Islet of Langerhans (tissue), 1 donor: Measurements from ENCODE around the gene MTMR1.

Source experiments
- FAIRE-seq: peaks from one replicate; lab custom pipeline; 2011; peaks lifted over from hg19 to GRCh38; lab: Jason Lieb, UNC

The MTMR1 gene

DNA sequence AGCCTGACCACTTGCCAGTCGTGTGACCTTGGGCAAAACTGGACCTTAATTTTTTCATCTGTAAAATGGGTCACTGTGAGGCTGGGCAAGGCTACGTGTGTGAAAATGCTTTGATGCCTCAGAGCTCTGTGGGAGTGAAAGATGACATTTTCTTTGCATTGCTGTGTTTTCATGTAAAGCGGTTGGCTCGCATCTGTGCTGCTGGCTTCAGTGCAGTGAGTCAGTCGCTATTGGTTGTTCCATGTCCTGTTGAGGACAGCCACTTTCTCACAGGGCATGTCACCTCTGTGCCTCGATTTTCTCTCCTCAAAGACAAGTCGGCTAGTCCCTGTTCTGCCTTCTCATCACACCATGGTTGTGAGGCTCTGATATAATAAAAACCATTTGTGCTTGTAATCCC, 4.4 kb downstream of the MTMR1 start:
- FAIRE-seq = no peak

DNA sequence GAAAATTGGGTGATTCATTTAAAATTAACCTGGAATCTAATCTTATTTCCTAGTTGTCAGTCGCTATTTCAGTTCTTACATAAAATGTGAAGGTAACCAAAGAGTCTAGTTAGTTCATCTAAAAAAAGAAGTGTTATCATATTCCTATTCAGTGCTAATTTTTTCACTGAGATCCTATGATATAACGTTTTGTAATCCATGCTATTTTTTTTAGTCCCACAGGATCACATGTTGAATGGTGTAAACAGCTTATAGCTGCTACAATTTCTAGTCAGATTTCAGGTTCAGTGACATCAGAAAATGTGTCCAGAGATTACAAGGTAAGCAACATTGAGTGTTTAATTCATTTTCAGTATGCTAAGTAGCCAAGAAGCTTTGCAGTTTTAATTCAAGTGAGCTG, 5.8 kb downstream of the MTMR1 start:
- no peak for FAIRE-seq

DNA sequence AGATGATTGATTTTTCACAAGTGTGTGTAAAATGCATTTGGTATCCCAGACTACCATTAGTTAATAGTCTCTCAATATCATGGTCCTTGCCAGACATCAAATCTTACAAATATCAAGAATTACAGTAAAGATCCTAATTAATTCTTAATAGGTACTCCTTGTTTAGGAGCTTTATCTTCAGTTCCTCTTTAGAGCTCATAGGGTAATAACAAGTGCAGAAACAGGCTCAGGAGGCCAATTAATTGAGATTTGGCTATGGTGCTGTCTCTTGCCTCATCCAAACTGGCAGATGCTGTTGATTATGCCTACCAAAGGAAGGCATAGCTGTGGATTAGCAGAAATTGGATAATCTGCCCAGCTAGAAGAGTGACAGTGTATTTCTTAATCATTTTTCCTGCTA, 6.9 kb downstream of the MTMR1 start:
- FAIRE-seq = no peak

DNA sequence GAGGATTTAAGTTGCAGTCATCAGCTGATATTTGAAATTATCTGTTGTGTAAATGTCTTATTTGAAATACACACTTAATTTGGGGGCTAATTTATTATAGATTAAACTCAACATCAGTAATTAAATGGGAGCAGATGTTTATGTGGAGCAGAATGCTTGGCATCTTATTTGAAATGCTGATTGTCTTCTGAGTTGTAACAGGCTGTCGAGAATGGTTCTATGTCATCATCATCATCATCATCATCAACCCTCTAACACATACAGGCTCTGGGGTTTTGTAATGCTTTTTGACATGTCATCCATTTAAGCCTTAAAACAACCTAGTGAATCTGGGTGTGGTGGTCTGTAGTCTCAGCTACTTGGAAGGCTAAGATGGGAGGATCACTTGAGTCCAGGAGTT, 8.2 kb downstream of the MTMR1 start:
- FAIRE-seq = no peak

DNA sequence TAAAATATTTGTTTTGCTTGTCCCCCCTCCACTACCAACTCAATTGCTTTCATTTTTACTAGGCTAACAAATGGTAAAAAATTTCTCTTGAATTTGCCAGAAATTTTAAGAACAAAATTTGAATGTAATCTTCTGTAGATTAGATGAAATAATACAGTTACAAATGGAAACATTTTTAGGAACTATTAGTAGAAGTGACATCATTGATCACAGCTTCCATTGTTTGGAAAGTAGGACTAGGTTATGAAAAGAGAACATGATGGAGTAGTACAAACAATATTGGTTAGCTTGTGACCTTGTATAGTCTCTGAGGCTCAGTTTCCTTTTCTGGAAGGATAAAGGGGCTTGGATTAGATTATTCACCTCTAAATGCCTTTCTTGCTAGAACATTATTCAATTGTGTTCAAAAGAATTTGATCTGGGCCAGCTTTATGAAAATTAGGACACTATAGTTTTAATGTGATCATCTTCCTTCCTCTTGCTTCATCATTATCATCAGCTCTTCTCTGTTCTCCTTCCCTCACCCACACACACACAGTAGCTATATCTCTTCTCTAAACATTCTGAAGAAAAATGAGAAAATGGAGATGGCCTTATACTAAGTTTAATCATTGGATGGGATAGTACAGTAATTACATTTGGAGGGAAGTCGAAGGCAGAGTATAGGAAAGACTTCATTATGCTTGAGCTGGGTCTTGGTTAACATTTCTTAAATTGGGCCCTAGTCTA, 9.9 kb downstream of the MTMR1 start:
- no peak for FAIRE-seq

DNA sequence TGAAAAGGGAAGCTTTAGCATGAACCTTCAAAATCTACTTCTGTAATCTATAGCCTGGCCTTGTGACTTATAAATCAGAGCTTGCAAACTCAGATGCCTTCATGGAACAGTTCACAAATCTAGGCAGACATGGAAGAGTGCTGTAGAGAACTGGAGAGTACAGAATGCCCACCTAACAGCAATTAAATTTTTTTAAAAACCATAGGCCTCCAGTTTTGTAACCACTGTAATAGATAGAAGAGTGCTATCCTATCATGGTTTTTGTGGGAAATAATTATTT, 10.4 kb downstream of the MTMR1 start:
- no peak for FAIRE-seq

DNA sequence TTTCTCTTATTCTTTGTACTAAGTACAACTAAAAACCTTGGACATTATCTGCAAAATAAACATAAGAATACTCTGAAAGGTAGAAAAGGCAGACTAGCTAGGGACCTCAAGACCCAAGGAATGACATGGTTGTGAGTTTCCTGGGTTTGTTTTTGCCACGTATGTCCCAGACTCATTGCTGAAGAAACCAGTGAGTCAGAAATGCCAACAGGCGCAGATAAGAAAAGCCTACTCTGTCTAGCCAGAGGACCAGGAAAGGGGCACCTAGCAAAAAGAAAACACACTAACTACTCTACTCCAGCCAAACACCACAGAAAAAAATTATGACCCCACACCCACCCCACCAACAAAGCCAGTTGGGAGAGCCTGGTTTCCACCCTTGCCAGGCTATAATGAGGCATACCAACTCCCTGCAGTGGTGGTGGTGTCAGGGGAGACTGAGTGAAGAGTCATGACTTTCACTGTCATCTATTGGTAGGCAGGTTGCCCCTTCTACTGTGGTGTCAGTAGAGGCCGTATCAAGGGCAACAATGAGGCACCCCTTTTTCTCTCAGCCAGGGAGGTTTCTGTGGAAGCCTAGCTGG, 10.9 kb downstream of the MTMR1 start:
- FAIRE-seq = no peak

DNA sequence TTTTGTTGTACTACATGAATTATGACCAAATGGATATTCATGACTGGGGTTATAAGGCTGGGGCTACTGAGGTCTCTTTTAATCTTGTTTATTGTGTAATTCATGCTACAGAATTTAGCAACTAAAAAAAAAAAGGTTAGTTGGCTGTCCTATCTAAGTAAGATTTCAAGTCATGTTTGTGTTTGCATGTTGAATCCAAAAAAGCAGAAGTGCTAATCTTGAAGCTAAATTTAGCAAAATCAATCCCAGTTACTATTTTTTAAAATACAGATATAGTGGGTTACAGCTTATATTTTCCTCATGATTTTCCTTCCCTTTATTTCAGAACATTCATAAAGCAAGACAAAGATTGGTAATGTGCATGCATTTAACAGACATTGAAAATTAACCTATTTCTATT, 19.4 kb downstream of the MTMR1 start:
- peak; percentile 70 for FAIRE-seq

DNA sequence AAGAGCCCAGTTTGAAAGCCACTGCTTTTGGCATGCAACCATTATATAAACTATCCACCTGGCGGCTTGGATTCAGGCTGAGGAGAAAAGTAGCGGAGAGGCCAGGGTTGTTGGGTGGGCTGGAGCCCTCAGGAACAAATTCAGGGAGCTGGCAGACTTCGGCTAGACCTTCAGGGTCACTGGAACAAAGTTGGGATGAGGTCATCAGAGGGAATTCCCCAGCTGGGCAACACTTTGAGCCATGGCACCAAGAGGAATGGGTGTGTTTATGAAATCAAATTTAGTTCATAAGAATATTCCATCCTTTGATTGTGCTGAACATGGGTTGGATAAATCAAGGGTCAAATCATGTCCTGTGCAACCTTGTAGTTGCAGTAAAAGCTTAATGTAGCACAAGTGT, 22.0 kb downstream of the MTMR1 start:
- no peak for FAIRE-seq

DNA sequence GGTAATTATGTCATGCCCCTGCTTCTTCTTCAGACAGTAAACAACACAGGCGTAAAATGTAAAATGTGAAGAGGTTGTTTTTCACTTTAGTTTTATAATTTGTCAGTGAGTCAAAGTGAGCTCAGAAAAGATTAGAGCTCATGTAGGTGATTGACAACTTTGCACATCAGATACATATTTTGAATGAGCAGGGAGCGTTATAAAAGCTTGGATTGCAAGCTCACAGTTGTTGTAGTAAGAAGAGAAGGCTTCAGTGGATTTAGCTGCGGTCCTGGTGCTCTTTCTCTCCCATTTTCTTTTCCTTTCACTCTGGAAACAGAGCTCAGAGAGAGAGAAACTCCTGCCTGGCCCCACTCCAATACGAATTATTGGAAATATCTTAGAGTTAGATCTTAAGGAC, 26.4 kb downstream of the MTMR1 start:
- FAIRE-seq = no peak

DNA sequence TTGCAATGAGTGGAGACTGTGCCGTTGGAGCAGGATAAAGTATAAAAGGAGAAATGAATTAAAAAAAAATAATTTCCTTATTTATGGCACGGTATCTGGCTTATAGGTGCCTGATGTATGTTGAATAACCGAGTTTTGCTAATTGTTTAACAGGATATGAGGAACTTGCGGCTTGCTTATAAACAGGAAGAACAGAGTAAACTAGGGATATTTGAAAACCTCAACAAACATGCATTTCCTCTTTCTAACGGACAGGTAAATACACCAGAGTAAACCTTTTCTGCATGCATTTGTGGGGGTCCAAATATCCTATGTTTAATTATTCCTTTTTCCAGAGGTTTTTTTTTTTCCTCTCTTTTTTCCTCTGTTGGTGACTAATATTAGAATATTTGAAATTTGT, 36.8 kb downstream of the MTMR1 start:
- FAIRE-seq = no peak

DNA sequence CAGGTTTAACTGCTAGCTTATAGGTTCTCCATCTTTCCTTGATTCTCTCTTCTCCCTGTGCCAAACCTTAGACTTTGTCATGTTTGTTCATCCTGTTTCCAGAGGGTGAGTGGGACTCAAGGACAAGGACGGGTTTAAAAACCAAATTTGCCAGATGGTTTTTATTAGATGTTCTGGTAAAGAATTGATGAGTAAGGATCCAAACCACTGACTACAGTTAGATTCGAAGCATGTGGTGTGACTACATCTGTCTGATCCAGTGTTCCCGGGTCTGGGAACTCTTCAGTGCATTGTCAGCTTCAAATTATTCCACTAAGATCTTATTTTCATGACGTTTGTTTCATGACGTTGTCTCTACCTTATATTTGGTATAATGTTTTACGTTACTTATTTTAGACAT, 37.5 kb downstream of the MTMR1 start:
- FAIRE-seq = no peak

DNA sequence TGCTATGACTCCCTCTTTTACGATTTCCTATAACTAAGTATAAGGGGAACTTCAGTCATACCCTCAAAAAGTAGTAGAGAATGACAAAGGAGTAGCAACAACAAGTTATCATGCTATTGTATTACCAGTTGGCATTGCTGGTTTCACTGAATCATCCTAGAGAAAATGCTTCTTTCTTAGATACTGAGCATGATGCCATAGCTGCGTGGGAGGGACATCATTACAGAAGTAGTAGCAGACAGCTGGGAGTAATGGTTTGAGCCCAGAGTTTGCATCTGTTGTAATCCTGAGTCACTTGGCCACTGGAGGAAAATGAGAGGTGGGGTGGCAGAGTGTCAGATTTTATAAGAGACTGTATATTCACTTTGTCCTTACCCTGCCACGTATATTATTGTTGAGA, 38.6 kb downstream of the MTMR1 start:
- peak; percentile 87 for FAIRE-seq

DNA sequence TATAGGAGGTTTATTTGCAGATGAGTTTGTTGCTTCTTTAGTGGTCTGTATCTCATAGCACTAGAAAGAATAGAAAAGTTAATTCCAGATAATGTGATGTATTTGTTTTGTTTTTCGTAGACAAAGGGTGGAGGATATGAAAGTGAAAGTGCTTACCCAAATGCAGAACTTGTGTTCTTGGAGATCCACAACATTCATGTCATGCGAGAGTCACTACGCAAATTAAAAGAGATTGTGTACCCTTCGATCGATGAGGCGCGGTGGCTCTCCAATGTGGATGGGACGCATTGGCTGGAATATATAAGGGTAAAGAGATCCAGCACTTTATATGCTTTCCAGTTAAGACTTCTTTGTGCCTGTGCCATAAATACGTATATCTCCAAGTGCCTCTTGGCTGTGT, 43.3 kb downstream of the MTMR1 start:
- no peak for FAIRE-seq

DNA sequence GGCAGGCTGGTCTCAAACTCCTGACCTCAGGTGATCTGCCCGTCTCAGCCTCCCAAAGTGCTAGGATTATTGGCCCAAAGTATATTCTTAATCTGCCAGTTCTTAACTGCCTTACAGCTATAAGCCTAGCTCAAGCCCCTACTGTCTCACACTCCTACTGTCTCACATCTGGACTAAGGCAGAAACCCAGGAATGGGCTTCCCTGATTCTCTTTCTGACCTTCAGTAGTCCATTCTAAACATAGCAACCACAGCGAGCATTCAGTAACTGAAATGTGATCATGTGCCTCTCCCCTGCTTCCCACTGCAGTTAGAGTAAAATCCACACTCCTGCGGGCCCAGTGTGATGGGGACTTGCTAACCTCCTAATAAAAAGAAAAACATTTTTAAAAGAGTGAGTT, 58.9 kb downstream of the MTMR1 start:
- FAIRE-seq = no peak

DNA sequence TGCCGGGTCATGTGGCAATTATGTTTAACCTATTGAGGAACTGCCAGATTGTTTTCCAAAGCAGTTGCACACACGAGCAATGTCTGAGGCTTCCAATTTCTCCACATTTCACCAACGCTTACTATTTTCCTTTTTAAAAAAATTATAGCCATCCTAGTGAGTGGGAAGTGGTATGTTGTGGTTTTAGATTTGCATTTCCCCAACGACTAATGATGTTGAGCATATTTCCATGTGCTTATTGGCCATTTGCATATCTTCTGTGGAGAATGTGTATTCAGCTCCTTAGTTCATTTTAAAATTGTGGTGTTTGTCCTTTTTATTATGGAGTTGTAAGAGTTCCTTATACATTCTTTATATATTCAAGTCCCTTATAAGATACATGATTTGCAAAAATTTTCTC, 60.2 kb downstream of the MTMR1 start:
- no peak for FAIRE-seq

DNA sequence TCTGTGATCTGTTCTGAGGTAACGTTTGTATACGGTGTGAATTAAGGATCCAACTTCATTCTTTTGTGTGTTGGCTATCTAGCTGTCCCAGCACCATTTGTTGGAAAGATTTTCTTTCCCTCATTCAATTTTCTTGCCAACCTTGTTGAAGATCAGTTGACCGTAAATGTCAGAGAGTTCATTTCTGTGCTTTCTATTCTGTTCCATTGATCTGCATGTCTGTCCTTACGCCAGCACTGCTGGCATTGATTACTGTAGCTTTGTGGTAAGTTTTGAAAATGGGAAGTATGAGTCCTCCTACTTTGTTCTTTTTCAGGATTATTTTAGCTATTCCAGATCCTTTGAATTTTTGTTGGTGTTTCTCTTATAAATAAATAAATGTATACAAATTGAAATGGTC, 60.8 kb downstream of the MTMR1 start:
- FAIRE-seq = peak; percentile 36

DNA sequence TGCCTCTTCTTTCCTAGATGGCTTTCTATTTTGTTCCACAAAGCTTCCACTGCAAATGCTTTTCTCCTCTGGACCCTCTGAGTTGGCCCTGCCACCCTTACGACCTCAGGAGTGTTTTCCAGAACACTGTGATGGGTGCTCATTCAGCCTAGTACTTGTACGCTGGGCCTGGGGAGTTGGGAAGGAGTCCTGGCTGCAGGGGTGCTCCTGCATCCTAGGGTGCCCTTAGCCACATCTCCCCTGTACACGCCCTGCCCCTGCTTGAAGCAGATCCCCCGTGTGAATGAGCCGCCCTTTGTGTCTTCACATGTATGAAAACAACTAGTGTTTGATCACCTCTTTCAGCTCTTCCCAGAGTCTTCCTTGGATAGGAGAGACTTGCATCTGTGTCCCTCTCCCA, 64.2 kb downstream of the MTMR1 start:
- FAIRE-seq = no peak

DNA sequence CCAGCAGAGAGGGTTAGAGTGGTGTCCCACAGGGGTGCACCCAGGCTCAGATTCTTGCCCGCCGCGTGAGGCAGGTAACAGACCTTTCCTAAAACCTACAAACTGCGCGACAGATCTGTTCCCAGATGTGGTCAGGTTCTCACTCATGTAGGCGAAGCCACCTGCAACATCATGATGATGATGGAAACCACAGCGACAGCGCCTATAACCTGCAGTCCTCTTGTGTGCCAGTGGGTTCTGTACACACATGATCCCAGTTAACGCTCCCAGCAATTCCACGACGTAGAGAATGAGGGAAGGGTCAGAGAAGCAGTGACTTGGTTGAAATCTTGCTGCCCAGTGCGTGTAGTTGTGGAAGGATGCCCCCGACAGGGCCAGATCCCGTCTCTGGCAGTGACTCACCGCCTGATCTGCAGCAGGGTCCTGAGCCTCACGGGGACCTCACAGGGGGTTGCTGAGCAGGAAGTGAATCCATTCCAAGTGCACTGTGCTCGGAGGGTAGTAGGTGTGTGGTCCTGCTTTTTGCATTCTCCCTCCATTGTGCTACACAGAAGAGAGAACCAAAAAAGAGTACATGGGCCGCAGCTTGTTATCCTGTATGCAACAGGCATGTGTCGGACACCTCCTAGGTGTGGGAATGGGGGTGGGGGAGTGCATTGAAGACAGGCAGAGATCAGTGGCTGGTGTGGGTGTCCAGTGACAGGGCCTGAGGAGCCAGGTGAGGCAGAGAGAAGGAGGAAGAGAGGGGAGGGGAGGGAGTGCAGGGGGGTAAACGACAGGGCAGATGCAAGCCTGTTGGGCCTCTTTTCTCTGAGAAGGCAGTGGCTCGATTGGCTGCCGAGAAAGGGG, 66.6 kb downstream of the MTMR1 start:
- FAIRE-seq = no peak

DNA sequence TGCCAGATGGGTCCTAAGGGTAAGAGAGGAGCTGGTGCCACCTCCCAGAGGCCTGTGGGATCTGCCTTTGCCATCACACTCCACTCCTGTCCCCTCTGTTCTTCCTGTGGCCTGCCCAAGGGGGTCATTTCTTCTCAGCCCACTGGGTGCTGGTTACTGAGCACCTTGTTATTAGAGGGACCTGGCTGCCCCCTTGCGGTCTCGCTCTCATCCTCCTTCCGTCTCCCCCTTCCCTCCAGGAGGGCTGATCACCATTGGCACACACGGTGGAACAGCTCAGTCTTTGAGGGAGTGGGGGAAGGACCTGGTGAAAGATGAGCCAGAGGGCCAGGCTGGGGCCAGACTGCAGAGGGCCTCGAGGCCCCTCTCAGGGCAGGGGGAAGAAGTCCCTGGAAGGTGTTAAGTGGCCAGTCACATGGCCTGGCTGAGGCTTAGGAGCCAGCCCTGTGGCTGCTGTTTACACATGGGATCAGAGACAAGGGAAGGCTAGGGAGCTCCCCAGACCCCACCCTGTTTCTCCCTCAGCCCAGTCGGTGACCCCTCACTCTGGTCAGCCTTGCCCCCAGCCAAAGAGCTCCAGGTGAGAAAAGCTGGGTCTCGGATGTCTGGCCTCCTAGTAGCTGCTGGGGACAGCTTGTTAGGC, 68.1 kb downstream of the MTMR1 start:
- FAIRE-seq = no peak

DNA sequence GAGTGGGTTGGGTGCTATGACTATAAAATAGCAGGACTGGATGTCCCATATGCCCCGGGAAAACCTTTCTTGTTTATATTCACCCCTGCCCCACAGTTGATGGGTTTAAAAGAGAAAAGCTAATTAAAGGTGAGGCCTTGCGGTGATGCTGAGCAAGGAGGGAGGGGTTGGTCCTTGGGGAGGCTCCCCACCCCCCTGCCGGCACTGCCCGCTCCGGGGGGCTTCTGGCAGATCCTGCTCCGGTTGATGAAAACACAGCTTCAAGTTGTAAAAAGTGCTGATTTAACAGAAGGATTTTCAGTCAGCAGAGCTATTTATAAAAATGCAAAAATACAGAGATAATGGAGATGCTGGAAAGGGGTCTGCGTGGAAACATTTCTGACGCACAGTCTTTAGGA, 68.6 kb downstream of the MTMR1 start:
- no peak for FAIRE-seq

DNA sequence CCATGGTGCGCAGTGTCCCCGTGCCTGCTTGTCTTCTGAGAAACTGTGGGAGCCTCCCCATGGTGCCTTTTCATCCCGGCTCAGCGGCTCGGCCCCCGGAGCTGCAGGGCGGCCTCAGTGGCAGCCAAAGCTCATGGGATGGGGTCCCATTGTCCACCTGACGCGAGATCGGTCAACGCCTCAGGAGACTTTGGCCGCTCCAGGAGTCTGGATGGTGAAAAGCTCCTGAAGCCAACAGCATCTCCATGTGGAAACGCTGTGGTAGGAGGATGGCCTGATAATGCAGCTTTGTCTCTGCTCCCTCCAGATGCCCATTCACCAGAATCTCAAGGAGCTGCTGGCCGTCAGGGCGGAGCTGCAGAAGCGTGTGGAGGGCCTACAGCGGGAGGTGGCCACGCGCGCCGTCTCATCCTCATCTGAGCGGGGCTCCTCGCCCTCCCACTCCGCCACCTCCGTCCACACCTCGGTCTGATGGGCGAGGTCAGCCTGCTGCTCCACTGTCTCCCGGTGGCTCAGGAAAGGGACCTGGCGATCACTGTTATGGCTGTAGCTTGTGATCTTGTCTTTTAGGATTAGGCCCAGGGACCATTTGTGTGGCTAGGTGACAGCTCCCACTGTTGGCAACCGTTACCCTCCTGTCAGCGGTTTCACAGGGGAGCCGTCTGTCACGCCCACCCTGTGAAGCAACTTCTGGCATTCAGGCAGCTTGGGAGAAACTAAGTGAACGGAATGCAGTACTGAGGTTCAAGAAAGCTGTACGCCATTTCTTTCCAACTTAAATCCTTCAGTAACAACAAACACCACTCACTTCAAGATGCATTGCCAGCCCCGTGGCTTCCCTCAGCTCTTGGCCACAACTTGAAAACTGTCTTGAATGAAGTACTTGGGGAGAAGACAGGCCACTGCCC, 69.3 kb downstream of the MTMR1 start:
- no peak for FAIRE-seq
